ENCODE results near the gene LYPD6B. TPM values are rescaled to one million over a fixed set of nuclear protein-coding genes. Genes with fewer than 3 reads are reported as not detected.

Gene LYPD6B
- total and polyA plus RNA-seq, 2 experiments from 2014 or later: 1.7 to 3.6 TPM

- Mint-ChIP-seq H3K36me3 (ENCODE audit: low read depth) (no peaks in the 10 kb centered on the region), H3K9me3 (no peaks in the 10 kb centered on the region), H3K27me3 (ENCODE audit: insufficient read depth, low read depth, poor library complexity) (no peaks in the 10 kb centered on the region), H3K4me1 (peaks cover 64% of the 10 kb centered on the region), H3K4me3 (no peak overlapping the region), H3K27ac (no peak overlapping the region)
- ATAC-seq (peak; percentile 34), DNase-seq (ENCODE audit: low spot score) (peak; percentile 82)
- no peak overlapping the region for H3K27ac ChIP-seq (ENCODE audit: low read depth)
- H3F3A ChIP-seq (replicated peaks; ENCODE audit: low read depth): no peaks in the 10 kb centered on the region
- H3K36me3 ChIP-seq (ENCODE audit: insufficient read depth): no peaks in the 10 kb centered on the region
- peaks cover 51% of the 10 kb centered on the region for H3K4me1 ChIP-seq (ENCODE audit: insufficient read depth)
- peak overlapping the region; percentile 10; the same call in 1 of the 2 replicates for H3K4me2 ChIP-seq
- no peaks in the 10 kb centered on the region for H3K79me2 ChIP-seq (replicated peaks; ENCODE audit: insufficient read depth)
- no peak overlapping the region for H2AFZ ChIP-seq
- H4K20me1 ChIP-seq (replicated peaks; ENCODE audit: insufficient read depth): no peaks in the 10 kb centered on the region
- TF ChIP-seq, protein P1, sequence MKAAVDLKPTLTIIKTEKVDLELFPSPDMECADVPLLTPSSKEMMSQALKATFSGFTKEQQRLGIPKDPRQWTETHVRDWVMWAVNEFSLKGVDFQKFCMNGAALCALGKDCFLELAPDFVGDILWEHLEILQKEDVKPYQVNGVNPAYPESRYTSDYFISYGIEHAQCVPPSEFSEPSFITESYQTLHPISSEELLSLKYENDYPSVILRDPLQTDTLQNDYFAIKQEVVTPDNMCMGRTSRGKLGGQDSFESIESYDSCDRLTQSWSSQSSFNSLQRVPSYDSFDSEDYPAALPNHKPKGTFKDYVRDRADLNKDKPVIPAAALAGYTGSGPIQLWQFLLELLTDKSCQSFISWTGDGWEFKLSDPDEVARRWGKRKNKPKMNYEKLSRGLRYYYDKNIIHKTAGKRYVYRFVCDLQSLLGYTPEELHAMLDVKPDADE (IDR thresholded peaks at IDR 0.05): no peak
- TF ChIP-seq NANOG (IDR thresholded peaks at IDR 0.05; ENCODE audit: borderline replicate concordance): peak; percentile 64; the same call in 1 of the 2 replicates
- H3K4me3 ChIP-seq: no peak overlapping the region
- H3K27me3 ChIP-seq (ENCODE audit: insufficient read depth): no peaks in the 10 kb centered on the region
- no peaks in the 10 kb centered on the region for H3K9me2 ChIP-seq (ENCODE audit: insufficient read depth)
These were observed 42.5 kb downstream of the LYPD6B start for GRCh38 chr2:149080971-149081370.

DNA sequence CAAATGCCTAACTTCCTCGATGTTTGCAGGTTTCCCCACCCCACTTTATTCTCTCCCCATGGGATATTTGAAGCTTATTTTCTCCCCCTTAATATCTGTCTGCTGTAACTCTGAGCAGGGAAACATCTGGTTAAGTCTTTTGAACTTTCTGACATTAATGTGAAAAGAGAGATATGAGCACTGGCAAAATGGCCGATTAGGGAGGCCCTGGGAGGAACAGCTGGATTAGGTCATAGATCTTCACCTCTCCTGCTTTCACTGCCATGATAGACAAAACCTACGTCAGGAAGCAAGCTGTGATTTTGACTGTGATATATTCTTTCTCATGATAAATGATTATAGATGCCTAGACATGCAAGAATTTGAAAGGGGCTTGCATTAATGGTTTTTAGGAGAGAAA is 43.6 kb downstream of the LYPD6B start:
- Mint-ChIP-seq H3K4me1 (peaks cover 54% of the 10 kb centered on the region), H3K36me3 (ENCODE audit: low read depth) (no peaks in the 10 kb centered on the region), H3K27me3 (ENCODE audit: insufficient read depth, low read depth, poor library complexity) (no peaks in the 10 kb centered on the region), H3K4me3 (no peak overlapping the region), H3K9me3 (no peaks in the 10 kb centered on the region), H3K27ac (peak overlapping the region; percentile 47)
- Histone ChIP-seq H3K27ac (ENCODE audit: low read depth) (peak overlapping the region; percentile 35; the same call in 1 of the 2 replicates), H3K79me2 (replicated peaks; ENCODE audit: insufficient read depth) (no peaks in the 10 kb centered on the region), H4K20me1 (replicated peaks; ENCODE audit: insufficient read depth) (no peaks in the 10 kb centered on the region), H2AFZ (peak overlapping the region; percentile 16; the same call in 1 of the 2 replicates), H3K36me3 (ENCODE audit: insufficient read depth) (no peaks in the 10 kb centered on the region), H3K4me3 (no peak overlapping the region), H3K27me3 (ENCODE audit: insufficient read depth) (no peaks in the 10 kb centered on the region), H3K4me2 (peak overlapping the region; percentile 36), H3K9me2 (ENCODE audit: insufficient read depth) (no peaks in the 10 kb centered on the region), H3K4me1 (ENCODE audit: insufficient read depth) (peaks cover 43% of the 10 kb centered on the region), H3F3A (replicated peaks; ENCODE audit: low read depth) (no peaks in the 10 kb centered on the region)
- DNase-seq (ENCODE audit: low spot score) (no peak), ATAC-seq (no peak)
- no peak for TF ChIP-seq CREB1 (CRISPR knock-in tag; IDR thresholded peaks at IDR 0.05; ENCODE audit: low read depth)
- no peak for TF ChIP-seq JUNB (IDR thresholded peaks at IDR 0.05; ENCODE audit: unreplicated experiment)
- no peak for TF ChIP-seq STAT1 (IDR thresholded peaks at IDR 0.05; ENCODE audit: unreplicated experiment)
- no peak for TF ChIP-seq EZH2 (IDR thresholded peaks at IDR 0.05; ENCODE audit: low read depth, unreplicated experiment)
- no peak for TF ChIP-seq NANOG (IDR thresholded peaks at IDR 0.05; ENCODE audit: borderline replicate concordance)
- no peak for TF ChIP-seq CTCF (conservative IDR thresholded peaks at IDR 0.05; ENCODE audit: low read depth in 2 of 2)
- TF ChIP-seq, protein P2, sequence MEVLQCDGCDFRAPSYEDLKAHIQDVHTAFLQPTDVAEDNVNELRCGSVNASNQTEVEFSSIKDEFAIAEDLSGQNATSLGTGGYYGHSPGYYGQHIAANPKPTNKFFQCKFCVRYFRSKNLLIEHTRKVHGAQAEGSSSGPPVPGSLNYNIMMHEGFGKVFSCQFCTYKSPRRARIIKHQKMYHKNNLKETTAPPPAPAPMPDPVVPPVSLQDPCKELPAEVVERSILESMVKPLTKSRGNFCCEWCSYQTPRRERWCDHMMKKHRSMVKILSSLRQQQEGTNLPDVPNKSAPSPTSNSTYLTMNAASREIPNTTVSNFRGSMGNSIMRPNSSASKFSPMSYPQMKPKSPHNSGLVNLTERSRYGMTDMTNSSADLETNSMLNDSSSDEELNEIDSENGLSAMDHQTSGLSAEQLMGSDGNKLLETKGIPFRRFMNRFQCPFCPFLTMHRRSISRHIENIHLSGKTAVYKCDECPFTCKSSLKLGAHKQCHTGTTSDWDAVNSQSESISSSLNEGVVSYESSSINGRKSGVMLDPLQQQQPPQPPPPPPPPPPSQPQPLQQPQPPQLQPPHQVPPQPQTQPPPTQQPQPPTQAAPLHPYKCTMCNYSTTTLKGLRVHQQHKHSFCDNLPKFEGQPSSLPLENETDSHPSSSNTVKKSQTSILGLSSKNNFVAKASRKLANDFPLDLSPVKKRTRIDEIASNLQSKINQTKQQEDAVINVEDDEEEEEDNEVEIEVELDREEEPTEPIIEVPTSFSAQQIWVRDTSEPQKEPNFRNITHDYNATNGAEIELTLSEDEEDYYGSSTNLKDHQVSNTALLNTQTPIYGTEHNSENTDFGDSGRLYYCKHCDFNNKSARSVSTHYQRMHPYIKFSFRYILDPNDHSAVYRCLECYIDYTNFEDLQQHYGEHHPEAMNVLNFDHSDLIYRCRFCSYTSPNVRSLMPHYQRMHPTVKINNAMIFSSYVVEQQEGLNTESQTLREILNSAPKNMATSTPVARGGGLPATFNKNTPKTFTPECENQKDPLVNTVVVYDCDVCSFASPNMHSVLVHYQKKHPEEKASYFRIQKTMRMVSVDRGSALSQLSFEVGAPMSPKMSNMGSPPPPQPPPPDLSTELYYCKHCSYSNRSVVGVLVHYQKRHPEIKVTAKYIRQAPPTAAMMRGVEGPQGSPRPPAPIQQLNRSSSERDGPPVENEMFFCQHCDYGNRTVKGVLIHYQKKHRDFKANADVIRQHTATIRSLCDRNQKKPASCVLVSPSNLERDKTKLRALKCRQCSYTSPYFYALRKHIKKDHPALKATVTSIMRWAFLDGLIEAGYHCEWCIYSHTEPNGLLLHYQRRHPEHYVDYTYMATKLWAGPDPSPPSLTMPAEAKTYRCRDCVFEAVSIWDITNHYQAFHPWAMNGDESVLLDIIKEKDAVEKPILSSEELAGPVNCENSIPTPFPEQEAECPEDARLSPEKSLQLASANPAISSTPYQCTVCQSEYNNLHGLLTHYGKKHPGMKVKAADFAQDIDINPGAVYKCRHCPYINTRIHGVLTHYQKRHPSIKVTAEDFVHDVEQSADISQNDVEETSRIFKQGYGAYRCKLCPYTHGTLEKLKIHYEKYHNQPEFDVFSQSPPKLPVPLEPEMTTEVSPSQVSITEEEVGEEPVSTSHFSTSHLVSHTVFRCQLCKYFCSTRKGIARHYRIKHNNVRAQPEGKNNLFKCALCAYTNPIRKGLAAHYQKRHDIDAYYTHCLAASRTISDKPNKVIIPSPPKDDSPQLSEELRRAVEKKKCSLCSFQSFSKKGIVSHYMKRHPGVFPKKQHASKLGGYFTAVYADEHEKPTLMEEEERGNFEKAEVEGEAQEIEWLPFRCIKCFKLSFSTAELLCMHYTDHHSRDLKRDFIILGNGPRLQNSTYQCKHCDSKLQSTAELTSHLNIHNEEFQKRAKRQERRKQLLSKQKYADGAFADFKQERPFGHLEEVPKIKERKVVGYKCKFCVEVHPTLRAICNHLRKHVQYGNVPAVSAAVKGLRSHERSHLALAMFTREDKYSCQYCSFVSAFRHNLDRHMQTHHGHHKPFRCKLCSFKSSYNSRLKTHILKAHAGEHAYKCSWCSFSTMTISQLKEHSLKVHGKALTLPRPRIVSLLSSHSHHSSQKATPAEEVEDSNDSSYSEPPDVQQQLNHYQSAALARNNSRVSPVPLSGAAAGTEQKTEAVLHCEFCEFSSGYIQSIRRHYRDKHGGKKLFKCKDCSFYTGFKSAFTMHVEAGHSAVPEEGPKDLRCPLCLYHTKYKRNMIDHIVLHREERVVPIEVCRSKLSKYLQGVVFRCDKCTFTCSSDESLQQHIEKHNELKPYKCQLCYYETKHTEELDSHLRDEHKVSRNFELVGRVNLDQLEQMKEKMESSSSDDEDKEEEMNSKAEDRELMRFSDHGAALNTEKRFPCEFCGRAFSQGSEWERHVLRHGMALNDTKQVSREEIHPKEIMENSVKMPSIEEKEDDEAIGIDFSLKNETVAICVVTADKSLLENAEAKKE (CRISPR knock-in tag; IDR thresholded peaks at IDR 0.05): no peak
- TF ChIP-seq EZH2phosphoT487 (IDR thresholded peaks at IDR 0.05; ENCODE audit: unreplicated experiment): no peak
- TF ChIP-seq ZNF331 (CRISPR knock-in tag; IDR thresholded peaks at IDR 0.05; ENCODE audit: low read depth): no peak
- no peak for TF ChIP-seq ZNF114 (CRISPR knock-in tag; IDR thresholded peaks at IDR 0.05)
- TF ChIP-seq POLR2AphosphoS5 (IDR thresholded peaks at IDR 0.05; ENCODE audit: low read depth): no peak
- TF ChIP-seq, protein P1 (IDR thresholded peaks at IDR 0.05): no peak
